Measurements from ENCODE around the gene POP4. TPM values are rescaled to one million over a fixed set of nuclear protein-coding genes. Genes with fewer than 3 reads are reported as not detected.

POP4 gene
- polyA plus RNA-seq, 1 donor from 2014 or later, result 101 TPM

DNA sequence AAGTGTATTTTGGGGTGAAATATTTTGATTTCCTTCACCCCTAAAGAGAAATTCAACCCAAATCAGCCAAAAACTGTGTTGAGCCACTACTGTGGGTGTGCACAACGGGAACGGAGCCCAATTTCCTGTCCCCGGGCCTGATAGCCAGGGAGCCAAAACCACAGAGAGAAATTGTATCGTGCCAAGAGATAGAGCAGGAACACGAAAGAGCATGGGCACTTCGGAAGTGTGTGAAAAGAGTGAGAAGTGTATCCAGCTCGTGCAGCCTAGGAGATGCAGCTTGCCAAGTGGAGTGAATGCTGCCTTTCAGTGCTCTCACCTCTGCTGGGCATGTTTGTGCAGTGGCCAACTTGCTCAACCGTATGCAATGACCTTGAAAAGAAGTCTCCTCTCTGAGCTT is 39.8 kb downstream of the POP4 start:
- Histone ChIP-seq H3F3A (ENCODE audit: insufficient read depth, low read length, poor library complexity, severe bottlenecking) (no peaks in the 10 kb centered on the region), H3K27me3 (ENCODE audit: insufficient read depth, low read depth, low read length) (no peaks in the 10 kb centered on the region), H3K4me2 (ENCODE audit: low read length) (no peak overlapping the region), H4K20me1 (ENCODE audit: insufficient read depth) (no peaks in the 10 kb centered on the region), H3K36me3 (ENCODE audit: insufficient read depth, low read length) (no peaks in the 10 kb centered on the region), H3K79me2 (replicated peaks; ENCODE audit: insufficient read depth, low read length) (no peaks in the 10 kb centered on the region), H3K4me3 (ENCODE audit: low read length) (no peak overlapping the region), H2AFZ (ENCODE audit: low read depth, low read length) (no peak overlapping the region), H3K9ac (ENCODE audit: low read length) (no peak overlapping the region), H3K27ac (ENCODE audit: low read length) (no peak overlapping the region), H3K9me3 (ENCODE audit: low read length) (no peaks in the 10 kb centered on the region), H3K9me2 (ENCODE audit: insufficient read depth, low read length) (no peaks in the 10 kb centered on the region)
- TF ChIP-seq EZH2 (IDR thresholded peaks at IDR 0.05; ENCODE audit: borderline replicate concordance, insufficient read depth, low read length, poor library complexity, severe bottlenecking), result no peak
- no peak for TF ChIP-seq MXI1 (conservative IDR thresholded peaks at IDR 0.05; ENCODE audit: poor library complexity, severe bottlenecking)
- TF ChIP-seq, protein P1, sequence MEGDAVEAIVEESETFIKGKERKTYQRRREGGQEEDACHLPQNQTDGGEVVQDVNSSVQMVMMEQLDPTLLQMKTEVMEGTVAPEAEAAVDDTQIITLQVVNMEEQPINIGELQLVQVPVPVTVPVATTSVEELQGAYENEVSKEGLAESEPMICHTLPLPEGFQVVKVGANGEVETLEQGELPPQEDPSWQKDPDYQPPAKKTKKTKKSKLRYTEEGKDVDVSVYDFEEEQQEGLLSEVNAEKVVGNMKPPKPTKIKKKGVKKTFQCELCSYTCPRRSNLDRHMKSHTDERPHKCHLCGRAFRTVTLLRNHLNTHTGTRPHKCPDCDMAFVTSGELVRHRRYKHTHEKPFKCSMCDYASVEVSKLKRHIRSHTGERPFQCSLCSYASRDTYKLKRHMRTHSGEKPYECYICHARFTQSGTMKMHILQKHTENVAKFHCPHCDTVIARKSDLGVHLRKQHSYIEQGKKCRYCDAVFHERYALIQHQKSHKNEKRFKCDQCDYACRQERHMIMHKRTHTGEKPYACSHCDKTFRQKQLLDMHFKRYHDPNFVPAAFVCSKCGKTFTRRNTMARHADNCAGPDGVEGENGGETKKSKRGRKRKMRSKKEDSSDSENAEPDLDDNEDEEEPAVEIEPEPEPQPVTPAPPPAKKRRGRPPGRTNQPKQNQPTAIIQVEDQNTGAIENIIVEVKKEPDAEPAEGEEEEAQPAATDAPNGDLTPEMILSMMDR (IDR thresholded peaks at IDR 0.05; ENCODE audit: poor library complexity, severe bottlenecking), result no peak
- no peak for TF ChIP-seq SMC3 (conservative IDR thresholded peaks at IDR 0.05; ENCODE audit: poor library complexity)
- TF ChIP-seq TAF1 (IDR thresholded peaks at IDR 0.05; ENCODE audit: low read depth), result no peak
- no peak for TF ChIP-seq RAD21 (conservative IDR thresholded peaks at IDR 0.05)
- no peak for TF ChIP-seq EP300 (conservative IDR thresholded peaks at IDR 0.05; ENCODE audit: poor library complexity, severe bottlenecking)
- TF ChIP-seq, protein P2, sequence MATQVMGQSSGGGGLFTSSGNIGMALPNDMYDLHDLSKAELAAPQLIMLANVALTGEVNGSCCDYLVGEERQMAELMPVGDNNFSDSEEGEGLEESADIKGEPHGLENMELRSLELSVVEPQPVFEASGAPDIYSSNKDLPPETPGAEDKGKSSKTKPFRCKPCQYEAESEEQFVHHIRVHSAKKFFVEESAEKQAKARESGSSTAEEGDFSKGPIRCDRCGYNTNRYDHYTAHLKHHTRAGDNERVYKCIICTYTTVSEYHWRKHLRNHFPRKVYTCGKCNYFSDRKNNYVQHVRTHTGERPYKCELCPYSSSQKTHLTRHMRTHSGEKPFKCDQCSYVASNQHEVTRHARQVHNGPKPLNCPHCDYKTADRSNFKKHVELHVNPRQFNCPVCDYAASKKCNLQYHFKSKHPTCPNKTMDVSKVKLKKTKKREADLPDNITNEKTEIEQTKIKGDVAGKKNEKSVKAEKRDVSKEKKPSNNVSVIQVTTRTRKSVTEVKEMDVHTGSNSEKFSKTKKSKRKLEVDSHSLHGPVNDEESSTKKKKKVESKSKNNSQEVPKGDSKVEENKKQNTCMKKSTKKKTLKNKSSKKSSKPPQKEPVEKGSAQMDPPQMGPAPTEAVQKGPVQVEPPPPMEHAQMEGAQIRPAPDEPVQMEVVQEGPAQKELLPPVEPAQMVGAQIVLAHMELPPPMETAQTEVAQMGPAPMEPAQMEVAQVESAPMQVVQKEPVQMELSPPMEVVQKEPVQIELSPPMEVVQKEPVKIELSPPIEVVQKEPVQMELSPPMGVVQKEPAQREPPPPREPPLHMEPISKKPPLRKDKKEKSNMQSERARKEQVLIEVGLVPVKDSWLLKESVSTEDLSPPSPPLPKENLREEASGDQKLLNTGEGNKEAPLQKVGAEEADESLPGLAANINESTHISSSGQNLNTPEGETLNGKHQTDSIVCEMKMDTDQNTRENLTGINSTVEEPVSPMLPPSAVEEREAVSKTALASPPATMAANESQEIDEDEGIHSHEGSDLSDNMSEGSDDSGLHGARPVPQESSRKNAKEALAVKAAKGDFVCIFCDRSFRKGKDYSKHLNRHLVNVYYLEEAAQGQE (IDR thresholded peaks at IDR 0.05; ENCODE audit: borderline replicate concordance), result no peak
- TF ChIP-seq POLR2AphosphoS5 (IDR thresholded peaks at IDR 0.05), result no peak

DNA sequence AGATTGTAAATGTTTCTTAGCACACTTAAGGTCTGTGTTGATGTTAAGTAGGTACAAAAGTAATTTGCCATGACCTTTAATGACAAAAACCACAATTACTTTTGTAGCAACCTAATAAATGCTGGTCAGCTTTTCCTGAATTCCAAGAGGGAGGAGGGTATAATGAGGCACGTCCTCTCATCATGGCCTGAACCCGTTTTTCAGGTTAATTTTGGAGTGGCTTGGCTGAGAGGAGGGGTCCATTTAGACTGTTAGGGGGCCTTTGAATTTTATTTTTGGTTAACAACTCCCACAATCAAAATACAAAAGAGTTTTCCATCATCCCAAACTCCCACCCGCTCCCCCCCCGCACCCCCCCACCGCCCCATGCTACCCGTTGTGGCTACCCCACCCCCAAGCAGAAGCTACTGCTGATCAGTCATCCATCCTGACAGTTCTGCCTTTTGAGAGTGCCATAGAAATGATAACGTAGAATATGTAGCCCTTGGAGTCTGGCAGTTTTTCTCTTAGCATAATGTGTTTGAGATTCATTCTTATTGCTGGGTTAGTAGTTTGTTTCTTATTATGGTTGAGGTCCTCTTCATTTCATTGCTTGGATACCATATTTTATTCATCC is 44.8 kb downstream of the POP4 start:
- Histone ChIP-seq H3K36me3 (ENCODE audit: insufficient read depth, low read length) (no peaks in the 10 kb centered on the region), H3K9me2 (ENCODE audit: insufficient read depth, low read length) (no peaks in the 10 kb centered on the region), H3F3A (ENCODE audit: insufficient read depth, low read length, poor library complexity, severe bottlenecking) (no peaks in the 10 kb centered on the region), H3K27ac (ENCODE audit: low read length) (no peak overlapping the region), H3K9me3 (ENCODE audit: low read length) (no peaks in the 10 kb centered on the region), H4K20me1 (ENCODE audit: insufficient read depth) (no peaks in the 10 kb centered on the region), H3K27me3 (ENCODE audit: insufficient read depth, low read depth, low read length) (no peaks in the 10 kb centered on the region), H3K4me2 (ENCODE audit: low read length) (no peak overlapping the region), H3K4me3 (ENCODE audit: low read length) (no peak overlapping the region), H3K79me2 (replicated peaks; ENCODE audit: insufficient read depth, low read length) (no peaks in the 10 kb centered on the region), H3K9ac (ENCODE audit: low read length) (no peak overlapping the region), H2AFZ (ENCODE audit: low read depth, low read length) (no peak overlapping the region)
- TF ChIP-seq EP300 (conservative IDR thresholded peaks at IDR 0.05; ENCODE audit: poor library complexity, severe bottlenecking), result no peak
- TF ChIP-seq POLR2AphosphoS5 (IDR thresholded peaks at IDR 0.05), result no peak
- no peak for TF ChIP-seq RAD21 (conservative IDR thresholded peaks at IDR 0.05)
